Fibroblast of lung (primary cell): Measurements from ENCODE around the gene CCDC54. TPM values are rescaled to one million over a fixed set of nuclear protein-coding genes. Genes with fewer than 3 reads are reported as not detected.
A peak's percentile ranks its signal among the peaks of the same experiment; 100 is the strongest.

ENCODE experiments used
- DNase-seq, 2 donors: peaks; one replicate each; pipeline versions ENCODE4 v3.0.0 to v3.0.0-alpha.2; 2010; ENCODE audit warnings: low read depth in 2 of 2
- H2AFZ ChIP-seq: 2 replicates; pipeline ENCODE4 v1.5.1; 2012; ENCODE audit warnings: low read length, control low read depth, inconsistent platforms
- H3K27ac ChIP-seq: 2 replicates; pipeline ENCODE4 v1.5.1; 2011; ENCODE audit warnings: low read length, control low read depth; ENCODE audit not compliant: insufficient read depth
- H3K27me3 ChIP-seq: 2 replicates; pipeline ENCODE4 v1.5.1; 2011; ENCODE audit warnings: mild to moderate bottlenecking, low read length; ENCODE audit not compliant: control insufficient read depth, insufficient read depth
- H3K36me3 ChIP-seq: 2 replicates; pipeline ENCODE4 v1.5.1; 2011; ENCODE audit warnings: low read length; ENCODE audit not compliant: control insufficient read depth, insufficient read depth
- H3K4me1 ChIP-seq: 2 replicates; pipeline ENCODE4 v1.5.1; 2011; ENCODE audit warnings: low read length; ENCODE audit not compliant: control insufficient read depth, insufficient read depth; ENCODE audit errors: extremely low read depth
- H3K4me2 ChIP-seq: 2 replicates; pipeline ENCODE4 v1.5.1; 2011; ENCODE audit warnings: low read length, control low read depth; ENCODE audit not compliant: insufficient read depth; ENCODE audit errors: extremely low read depth
- H3K4me3 ChIP-seq, 4 experiments: fragments of 200-600 bp in 1 of 4; sonication (generic) in 1 of 4; replicated peaks in 1 of 4; 2 replicates each; pipeline ENCODE4 v1.5.1; 2011 to 2016; ENCODE audit warnings: low read length in 4 of 4, low read depth in 3 of 4, mild to moderate bottlenecking in 3 of 4, control low read depth in 2 of 4, inconsistent platforms in 1 of 4, mixed read lengths in 1 of 4; ENCODE audit not compliant: insufficient read depth in 1 of 4; ENCODE audit errors: control extremely low read depth in 1 of 4
- H3K79me2 ChIP-seq: 2 replicates; pipeline ENCODE4 v1.5.1; 2012; ENCODE audit warnings: mild to moderate bottlenecking, low read length, inconsistent platforms; ENCODE audit not compliant: control insufficient read depth, insufficient read depth
- H3K9ac ChIP-seq: 2 replicates; pipeline ENCODE4 v1.5.1; 2011; ENCODE audit warnings: mild to moderate bottlenecking, low read length, control low read depth; ENCODE audit not compliant: insufficient read depth
- H3K9me3 ChIP-seq: 2 replicates; pipeline ENCODE4 v1.5.1; 2012; ENCODE audit warnings: low read depth, low read length; ENCODE audit not compliant: control insufficient read depth, insufficient read depth
- H4K20me1 ChIP-seq: 2 replicates; pipeline ENCODE4 v1.5.1; 2011; ENCODE audit warnings: low read length; ENCODE audit not compliant: control insufficient read depth, insufficient read depth; ENCODE audit errors: extremely low read depth
- CTCF ChIP-seq, 2 donors: IDR thresholded peaks in 1 of 2; conservative IDR thresholded peaks in 1 of 2; 1 replicate in 1 of 2; 2 replicates in 1 of 2; pipeline ENCODE4 v1.5.1; 2011 to 2012; ENCODE audit warnings: low read length in 2 of 2, control low read depth in 1 of 2, inconsistent platforms in 1 of 2, low read depth in 1 of 2, mild to moderate bottlenecking in 1 of 2
- EZH2 ChIP-seq: IDR thresholded peaks from 2 replicates; pipeline ENCODE4 v1.5.1; 2012; ENCODE audit warnings: low read length, control low read depth, mild to moderate bottlenecking; ENCODE audit errors: missing control alignments
- polyA plus RNA-seq, 2 donors: library from polyadenylated mRNA; depleted of rRNA in 1 of 2; stranded (reverse) in 1 of 2; unstranded in 1 of 2; fragments of >200 nt; gene quantifications; 2 replicates each; pipeline ENCODE4 v1.2.1, GENCODE V29; 2011 to 2012; ENCODE audit warnings: missing spikeins in 1 of 2
- total RNA-seq: library from RNA; depleted of rRNA; stranded (reverse); fragments of >200 nt; gene quantifications from 2 replicates; pipeline ENCODE4 v1.2.1, GENCODE V29; 2014

CCDC54 gene
- total and polyA plus RNA-seq, 2 donors (not counting 1 experiment from before 2014, with no cell fraction given), result not detected

GRCh38 chr3:107387555-107387954 is 10.3 kb downstream of the CCDC54 start:
- H3K9ac ChIP-seq, result no peak overlapping the region
- H3K4me2 ChIP-seq, result no peak overlapping the region
- H3K36me3 ChIP-seq, result no peaks in the 10 kb centered on the region
- H3K27ac ChIP-seq, result no peak overlapping the region
- H4K20me1 ChIP-seq, result no peaks in the 10 kb centered on the region
- H3K4me1 ChIP-seq, result no peaks in the 10 kb centered on the region
- no peaks in the 10 kb centered on the region for H3K9me3 ChIP-seq
- no peaks in the 10 kb centered on the region for H3K27me3 ChIP-seq
- H3K4me3 ChIP-seq, result no peak overlapping the region
- DNase-seq, result peak in 1 of 2 donors; percentile 31
- TF ChIP-seq EZH2 (no peak), CTCF (conservative IDR thresholded peaks at IDR 0.05 in 1 of 2, IDR thresholded peaks at IDR 0.05 in 1 of 2; ENCODE audit: low read depth in 1 of 2, low read length in 2 of 2) (no peak)
- no peaks in the 10 kb centered on the region for H3K79me2 ChIP-seq
- H2AFZ ChIP-seq, result no peak overlapping the region

GRCh38 chr3:107392549-107393165 is 15.4 kb downstream of the CCDC54 start:
- H3K27me3 ChIP-seq, result no peaks in the 10 kb centered on the region
- H3K36me3 ChIP-seq, result no peaks in the 10 kb centered on the region
- no peak overlapping the region for H3K4me3 ChIP-seq
- no peaks in the 10 kb centered on the region for H3K79me2 ChIP-seq
- no peaks in the 10 kb centered on the region for H4K20me1 ChIP-seq
- no peaks in the 10 kb centered on the region for H3K4me1 ChIP-seq
- H3K9me3 ChIP-seq, result no peaks in the 10 kb centered on the region
- H3K9ac ChIP-seq, result no peak overlapping the region
- TF ChIP-seq EZH2 (no peak), CTCF (conservative IDR thresholded peaks at IDR 0.05 in 1 of 2, IDR thresholded peaks at IDR 0.05 in 1 of 2; ENCODE audit: low read depth in 1 of 2, low read length in 2 of 2) (no peak)
- DNase-seq, result peak; percentile 43 to 81
- no peak overlapping the region for H3K27ac ChIP-seq
- H2AFZ ChIP-seq, result peak overlapping the region; percentile 69
- H3K4me2 ChIP-seq, result no peak overlapping the region

GRCh38 chr3:107394502-107394901 is 17.3 kb downstream of the CCDC54 start:
- Histone ChIP-seq H3K27me3 (no peaks in the 10 kb centered on the region), H3K4me2 (no peak overlapping the region), H4K20me1 (no peaks in the 10 kb centered on the region), H3K4me1 (no peaks in the 10 kb centered on the region), H3K79me2 (no peaks in the 10 kb centered on the region), H3K9me3 (no peaks in the 10 kb centered on the region), H3K9ac (no peak overlapping the region), H3K4me3 (no peak overlapping the region), H3K36me3 (no peaks in the 10 kb centered on the region), H3K27ac (no peak overlapping the region), H2AFZ (no peak overlapping the region)
- TF ChIP-seq CTCF (conservative IDR thresholded peaks at IDR 0.05 in 1 of 2, IDR thresholded peaks at IDR 0.05 in 1 of 2; ENCODE audit: low read depth in 1 of 2, low read length in 2 of 2) (no peak), EZH2 (no peak)
- DNase-seq, result no peak
